Measurements from ENCODE around the gene FBXL2.
"Not testable (repeated sequence)": the region's sequence is repeated elsewhere in the genome, so short reads cannot be mapped to it uniquely, and the experiment has no call there.

Gene FBXL2

DNA sequence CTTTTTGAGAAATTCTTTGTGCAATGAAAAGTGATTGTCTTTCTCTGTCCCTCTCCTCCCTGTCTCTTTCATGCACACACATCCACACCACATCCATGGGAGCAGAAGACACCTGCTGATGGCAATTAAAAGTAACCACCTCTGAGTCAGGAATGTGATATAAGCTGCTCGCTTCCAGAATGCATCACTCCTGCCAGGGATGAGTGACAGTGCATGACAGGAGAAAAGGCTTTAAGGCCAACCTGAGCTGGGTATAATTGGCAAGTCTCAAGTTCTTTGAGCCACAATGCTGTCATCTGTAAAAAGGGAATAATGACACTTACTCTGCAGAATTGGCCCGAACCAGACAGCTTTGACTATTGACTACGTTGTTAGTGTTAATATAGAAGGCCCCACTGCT is 103.4 kb downstream of the FBXL2 start:
- FAIRE-seq: no peak
- no peak for DNase-seq (ENCODE audit: insufficient read length, low spot score)

DNA sequence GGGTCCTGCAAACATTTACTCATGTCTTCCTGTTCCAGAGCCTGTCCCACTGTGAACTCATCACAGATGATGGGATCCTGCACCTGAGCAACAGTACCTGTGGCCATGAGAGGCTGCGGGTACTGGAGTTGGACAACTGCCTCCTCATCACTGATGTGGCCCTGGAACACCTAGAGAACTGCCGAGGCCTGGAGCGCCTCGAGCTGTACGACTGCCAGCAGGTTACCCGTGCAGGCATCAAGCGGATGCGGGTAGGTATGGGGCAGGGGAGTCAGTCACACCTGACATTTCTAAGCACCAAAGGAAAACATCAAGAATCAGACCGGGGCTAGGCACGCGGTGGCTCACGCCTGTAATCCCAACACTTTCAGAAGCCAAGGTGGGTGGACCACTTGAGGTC is 106.7 kb downstream of the FBXL2 start:
- FAIRE-seq (no peak), DNase-seq (ENCODE audit: insufficient read length, low spot score) (no peak)

DNA sequence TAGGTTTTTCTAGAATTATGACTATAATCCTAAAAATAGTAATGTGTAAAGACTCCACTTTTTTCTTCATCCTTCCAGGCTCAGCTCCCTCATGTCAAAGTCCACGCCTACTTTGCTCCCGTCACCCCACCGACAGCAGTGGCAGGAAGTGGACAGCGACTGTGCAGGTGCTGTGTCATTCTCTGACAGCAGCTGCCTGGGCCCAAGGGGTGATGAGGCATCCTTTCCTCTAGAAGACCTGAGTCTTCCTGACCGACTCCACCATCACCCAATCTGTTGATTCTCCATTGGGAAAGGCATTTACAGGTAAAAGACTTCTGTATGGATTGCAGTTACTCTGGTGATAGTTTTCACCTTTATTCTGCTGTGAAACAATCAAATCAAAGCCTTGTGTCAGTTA is 108.2 kb downstream of the FBXL2 start:
- DNase-seq (ENCODE audit: insufficient read length, low spot score): no peak
- no peak for FAIRE-seq

DNA sequence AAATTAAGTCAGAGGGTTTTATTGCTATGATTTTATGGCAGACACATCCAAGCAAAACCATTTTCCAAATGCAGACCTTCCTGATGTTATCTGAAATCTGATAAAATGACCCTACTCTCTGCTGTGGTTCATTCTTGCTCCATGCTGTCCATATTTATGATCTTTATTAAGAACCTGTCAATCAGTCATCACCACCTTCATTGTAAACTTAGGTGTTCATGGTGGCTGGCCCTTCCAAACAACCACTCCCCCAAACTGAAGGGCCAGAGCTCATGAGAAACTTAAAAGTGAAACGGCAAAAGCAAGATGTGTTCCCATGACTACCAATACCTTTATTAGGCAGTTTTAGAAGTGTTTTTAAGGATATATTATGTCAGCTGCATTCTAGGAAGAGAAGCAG is 109.4 kb downstream of the FBXL2 start:
- DNase-seq (ENCODE audit: insufficient read length, low spot score): no peak
- no peak for FAIRE-seq

DNA sequence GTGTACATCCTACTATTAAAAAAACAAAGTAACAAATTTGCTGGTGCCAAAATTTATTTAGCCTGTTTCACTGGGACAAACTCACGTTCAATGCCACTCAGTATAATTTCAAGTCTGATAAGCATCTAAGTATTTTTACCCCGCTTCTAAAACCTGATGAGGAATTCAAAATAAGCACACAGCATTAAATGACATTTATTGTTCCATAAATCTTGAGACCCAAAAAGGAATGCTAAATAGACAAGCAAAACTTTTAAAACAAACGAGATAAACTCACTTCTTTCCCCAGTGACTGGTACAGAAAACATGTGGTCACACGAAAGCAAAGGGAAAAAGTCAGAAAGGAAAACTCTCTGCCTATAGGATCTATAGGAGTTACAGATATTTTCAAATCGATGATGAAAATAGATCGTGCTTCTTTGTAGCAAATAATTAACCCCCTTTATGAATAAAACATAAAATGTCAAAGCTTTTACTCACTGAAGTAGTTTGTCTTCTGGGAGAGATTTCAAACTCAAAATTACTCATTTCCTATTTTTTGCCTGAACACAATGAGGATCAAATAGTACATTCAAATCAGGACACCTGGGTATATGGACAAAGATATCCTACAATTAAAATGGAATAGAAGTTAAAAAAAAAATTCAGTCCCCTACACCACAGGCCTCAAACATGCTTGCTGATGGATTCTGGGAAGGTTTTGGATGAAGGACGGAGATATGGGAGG is 111.3 kb downstream of the FBXL2 start:
- DNase-seq (ENCODE audit: insufficient read length, low spot score) (no peak), FAIRE-seq (no peak)

DNA sequence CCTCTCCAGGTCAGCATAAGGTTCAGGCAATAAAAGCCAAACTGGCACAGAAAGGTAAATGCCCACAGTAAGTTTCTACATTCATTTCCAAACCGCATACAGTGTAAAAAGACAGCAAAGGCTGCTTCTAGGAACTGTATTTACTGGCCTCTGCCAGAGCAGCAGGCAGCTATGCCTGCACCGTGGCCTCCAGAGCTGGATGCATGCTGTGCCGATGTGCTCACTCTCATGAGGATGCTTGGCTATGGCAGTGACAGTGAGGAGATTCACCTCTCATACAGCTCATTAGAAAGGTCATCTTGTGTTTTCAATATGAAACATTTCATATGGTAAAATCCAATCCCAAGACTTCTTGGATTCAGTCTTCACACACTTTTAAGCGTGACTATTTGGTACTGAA is 112.7 kb downstream of the FBXL2 start:
- FAIRE-seq (no peak), DNase-seq (ENCODE audit: insufficient read length, low spot score) (no peak)

DNA sequence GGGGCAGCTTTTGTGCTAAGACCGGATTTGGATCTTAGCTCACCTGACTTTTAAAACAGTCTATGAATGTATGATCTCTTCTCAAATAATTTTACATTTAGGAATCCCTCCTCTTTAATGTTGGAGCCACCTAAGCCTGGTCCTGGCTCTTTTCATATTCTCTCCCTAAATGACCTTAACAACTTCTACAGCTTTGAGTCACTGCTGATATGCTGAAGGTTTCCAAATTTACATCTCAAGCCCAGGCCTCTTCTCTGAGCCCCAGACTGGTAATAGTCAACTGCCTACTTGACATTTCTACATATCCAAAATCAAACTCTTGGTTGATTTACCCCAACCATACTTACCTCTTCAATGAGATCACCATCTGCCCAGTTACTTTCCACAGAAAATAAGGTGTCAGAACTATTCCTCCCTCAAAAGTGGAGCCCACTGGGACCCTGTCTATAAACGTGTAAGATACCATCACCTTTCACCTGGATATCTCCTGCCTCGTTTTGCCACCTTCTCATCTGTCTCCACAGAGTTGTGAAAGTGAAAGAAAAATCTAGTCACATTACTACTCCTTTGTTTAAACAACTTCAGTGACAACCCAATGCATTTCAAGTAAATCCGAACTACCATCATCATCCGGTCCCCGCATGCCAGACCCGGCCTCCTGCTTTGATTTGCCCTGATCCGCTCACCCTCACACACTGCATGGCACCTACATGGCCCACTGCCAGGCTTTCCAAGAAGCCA is 114.2 kb downstream of the FBXL2 start:
- DNase-seq (ENCODE audit: insufficient read length, low spot score) (no peak), FAIRE-seq (no peak)

DNA sequence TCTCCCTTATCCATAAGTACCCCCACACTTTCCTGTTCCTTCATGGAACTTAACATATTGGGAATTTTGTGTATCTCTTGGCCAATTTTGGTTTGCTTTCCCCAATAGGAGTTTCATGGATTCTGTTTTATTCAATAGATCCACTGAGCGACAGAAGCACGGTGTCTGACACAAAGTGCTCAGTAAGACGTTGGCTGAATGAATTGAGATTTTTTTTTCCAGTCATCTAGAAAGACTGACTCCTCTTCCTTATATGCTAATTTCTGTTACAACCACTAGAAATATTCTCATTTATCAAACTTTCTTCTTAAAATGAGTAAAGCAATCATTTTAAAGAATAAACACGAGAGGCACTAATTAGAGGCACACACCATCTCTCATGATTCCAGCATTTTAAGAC is 114.9 kb downstream of the FBXL2 start:
- DNase-seq (ENCODE audit: insufficient read length, low spot score): no peak
- FAIRE-seq: no peak

DNA sequence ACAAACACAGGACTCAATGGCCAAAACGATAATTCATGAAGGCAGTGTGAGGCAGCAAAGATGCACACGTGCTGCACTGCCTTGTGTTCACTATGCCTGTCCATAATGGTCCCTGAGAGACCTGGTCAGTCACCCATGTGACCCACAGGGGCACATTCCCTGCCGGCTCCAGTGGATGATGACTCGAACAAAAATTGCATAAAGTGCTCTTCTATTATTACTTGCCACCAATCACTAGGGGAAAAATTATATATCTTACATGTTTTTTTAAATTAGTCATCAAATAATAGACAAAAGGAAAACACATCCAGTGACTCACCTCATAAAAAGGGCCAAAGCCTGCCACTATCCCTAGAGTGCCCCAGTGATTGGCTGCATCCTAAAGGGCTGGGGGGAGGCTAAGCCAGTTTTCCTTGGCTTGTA is 115.5 kb downstream of the FBXL2 start:
- no peak for DNase-seq (ENCODE audit: insufficient read length, low spot score)
- no peak for FAIRE-seq

DNA sequence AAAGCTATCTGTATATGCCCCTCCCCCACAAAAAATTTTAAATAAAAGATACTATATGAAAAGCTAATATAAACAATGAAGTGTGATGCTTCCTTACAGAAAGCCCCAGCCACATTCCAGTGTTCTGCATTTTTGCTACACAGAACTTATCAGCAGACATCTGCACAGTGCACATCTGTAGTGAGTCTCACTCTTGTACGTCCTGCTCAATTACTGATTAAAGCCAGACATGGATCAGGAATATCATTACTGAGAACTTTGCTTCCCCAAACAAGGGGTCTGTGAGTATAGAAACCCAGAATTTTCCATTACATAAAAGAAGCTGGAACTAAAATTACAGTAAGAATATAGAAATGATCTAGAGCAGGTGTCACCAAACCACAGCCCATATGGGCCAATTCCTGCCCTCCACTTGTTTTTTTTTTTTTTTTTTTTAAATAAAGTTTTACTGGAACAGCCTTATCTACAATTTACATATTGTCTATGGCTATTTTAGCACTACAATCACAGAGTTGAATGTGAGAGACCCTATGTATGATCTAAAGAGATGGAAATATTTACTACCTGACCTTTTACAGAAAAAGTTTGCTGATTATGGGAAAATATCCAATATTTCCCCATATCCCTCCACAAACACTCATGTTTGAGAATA is 117.3 kb downstream of the FBXL2 start:
- FAIRE-seq (no peak), DNase-seq (ENCODE audit: insufficient read length, low spot score) (no peak)

DNA sequence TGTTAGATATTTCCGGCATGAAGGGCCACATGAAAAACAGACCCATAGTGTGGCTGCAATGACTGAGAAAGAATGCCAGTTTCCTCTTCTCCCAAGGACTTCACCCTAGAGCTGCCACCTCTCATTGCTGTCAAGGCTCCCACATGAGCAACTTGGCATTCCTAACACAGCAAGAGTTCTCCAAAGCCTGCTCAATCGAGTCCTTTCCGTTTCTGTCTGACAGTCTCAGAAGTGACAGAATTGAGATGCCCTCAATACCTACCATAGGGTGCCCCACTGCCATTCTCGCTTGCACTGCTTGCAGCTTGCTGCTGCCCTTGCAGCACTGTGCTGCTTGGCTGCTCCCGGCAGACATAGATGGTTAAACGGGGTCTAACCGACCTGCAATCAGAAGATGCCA is 118.7 kb downstream of the FBXL2 start:
- FAIRE-seq (no peak), DNase-seq (ENCODE audit: insufficient read length, low spot score) (no peak)

DNA sequence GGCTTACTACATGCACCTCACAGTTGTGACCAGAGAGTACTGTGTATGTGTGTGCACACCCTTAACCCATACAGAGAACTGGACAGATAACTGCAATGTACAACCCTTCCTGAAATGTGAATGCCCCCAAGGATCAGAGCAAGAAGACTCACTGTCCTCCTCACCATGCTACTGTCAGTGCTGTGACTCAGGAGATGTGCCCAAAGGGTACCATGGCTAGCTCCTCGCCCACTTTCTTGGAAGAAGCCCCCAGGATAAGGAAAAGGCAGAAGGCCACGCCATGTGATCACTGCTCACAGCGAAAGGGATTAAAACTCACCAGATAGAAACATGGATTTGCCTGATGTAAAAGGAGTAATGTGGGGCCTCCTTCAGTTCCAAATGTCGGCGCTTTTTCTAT is 121.2 kb downstream of the FBXL2 start:
- DNase-seq (ENCODE audit: insufficient read length, low spot score) (no peak), FAIRE-seq (no peak)

DNA sequence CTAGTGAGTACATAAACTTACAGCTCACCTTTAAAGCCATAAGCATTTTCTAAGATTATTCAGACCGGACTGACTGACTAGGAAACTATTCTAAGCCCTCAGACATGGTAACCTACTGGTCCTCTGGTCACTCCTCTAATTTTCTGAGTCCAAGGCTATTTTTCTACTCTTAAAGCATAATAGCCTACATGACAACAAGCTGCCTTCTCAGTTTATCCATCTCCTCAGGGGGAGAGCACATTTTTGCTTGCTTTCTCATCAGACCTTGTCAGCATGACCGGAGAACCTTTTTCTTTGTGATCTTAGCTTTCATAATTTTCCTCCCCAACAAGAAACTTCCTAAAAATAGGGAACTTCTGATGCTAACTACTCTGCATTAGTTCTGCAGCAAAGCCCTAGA is 124.5 kb downstream of the FBXL2 start:
- DNase-seq (ENCODE audit: insufficient read length, low spot score) (no peak), FAIRE-seq (no peak)

DNA sequence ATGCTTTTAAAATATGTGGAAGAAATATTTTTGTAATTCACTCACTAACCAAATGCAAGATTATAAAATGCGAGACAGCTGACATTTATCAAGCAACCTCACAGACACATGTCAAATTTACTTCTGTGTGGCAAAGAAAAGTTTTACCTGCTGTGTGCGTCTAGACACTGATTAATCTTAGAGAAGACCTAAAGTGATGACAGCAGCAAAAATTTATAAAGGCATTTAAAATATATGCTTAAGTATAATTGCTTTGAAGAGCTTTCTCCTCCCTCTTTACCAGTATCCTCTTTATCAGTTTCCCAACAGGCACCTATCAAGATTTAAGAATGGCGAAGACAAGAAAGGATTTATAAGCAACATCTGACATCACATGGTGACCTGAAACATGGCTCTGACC is 125.7 kb downstream of the FBXL2 start:
- DNase-seq (ENCODE audit: insufficient read length, low spot score) (no peak), FAIRE-seq (no peak)

DNA sequence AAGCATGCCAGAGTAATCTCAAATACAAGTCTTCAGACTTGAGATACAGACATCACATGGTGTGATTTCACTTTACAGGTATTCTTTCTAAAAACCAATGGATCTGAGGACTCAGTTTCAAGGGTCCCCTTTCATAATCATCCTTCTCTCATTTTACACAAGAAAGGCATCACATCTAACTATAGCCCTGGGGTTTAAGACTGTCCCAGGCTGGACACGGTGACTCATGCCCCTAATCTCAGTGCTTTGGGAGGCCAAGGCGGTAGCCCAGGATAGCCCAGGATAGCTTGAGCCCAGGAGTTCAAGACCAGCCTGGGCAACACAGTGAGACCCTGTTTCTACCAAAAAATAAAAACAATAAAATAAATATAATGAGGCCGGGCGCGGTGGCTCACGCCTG is 126.5 kb downstream of the FBXL2 start:
- DNase-seq (ENCODE audit: insufficient read length, low spot score) (no peak), FAIRE-seq (no peak)

DNA sequence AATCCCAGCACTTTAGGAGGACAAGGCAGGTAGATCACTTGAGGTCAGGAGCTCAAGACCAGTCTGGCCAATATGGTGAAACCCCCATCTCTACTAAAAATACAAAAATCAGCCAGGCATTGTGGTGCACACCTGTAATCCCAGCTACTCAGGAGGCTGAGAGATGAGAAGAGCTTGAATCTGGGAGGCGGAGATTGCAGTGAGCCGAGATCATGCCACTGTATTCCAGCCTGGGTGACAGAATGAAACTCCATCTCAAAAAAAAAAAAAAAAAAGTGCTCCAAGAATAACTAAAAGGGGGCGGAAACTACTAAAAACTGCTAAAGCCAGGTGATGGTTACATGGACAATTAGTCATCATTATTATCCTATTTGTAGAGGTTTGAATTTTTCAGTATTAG is 133.6 kb downstream of the FBXL2 start:
- FAIRE-seq: not testable (repeated sequence)

DNA sequence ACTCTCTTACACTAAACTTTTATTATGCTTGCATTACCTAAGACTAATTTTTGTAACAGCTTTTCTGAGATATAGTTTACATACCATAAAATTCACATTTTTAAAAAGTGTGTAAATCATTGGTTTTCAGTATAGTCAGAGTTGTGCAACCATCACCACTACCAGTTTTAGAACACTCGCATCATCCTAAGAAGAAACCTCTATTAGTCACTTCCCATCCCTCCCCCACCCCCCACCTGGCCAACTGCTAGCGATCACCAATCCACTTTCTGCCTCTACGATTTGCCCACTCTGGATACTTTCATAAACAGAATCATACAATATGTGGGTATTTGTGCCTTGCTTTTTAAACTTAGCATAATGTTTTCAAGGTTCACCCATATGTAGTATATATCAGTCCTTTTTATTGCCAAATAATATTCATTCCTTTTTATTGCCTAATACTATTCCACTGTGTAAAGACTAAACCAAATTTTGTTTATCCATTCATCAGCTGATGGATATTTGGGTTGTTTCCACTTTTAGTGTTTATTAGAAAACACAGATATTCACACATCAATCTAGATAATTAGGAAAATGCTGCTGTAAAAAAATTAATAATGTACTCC is 139.9 kb downstream of the FBXL2 start:
- FAIRE-seq: no peak
- no peak for DNase-seq (ENCODE audit: insufficient read length, low spot score)

More for the DNA sequence above, 133.6 kb downstream of the FBXL2 start:
- DNase-seq (ENCODE audit: insufficient read length, low spot score): not testable (repeated sequence)

DNA sequence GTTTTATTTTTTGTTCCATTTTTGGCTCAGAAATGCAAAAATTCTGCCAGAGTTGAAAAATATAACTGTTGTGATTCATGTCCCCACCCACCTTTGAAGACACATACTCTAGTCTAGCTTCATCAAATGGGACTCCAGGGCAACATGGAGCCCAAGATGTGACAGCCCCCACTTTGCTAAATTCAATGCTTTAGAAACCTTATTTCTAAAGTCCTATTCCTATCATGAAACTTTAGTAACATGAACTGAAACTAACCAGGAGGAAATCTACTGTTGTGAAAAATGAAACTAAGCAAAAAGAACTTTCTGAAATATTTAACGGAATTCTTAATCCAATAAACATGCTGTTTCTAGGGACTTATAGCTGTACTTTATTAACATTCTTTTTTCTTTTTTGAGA is 142.7 kb downstream of the FBXL2 start:
- peak; percentile 18 for FAIRE-seq
- DNase-seq (ENCODE audit: insufficient read length, low spot score): no peak

DNA sequence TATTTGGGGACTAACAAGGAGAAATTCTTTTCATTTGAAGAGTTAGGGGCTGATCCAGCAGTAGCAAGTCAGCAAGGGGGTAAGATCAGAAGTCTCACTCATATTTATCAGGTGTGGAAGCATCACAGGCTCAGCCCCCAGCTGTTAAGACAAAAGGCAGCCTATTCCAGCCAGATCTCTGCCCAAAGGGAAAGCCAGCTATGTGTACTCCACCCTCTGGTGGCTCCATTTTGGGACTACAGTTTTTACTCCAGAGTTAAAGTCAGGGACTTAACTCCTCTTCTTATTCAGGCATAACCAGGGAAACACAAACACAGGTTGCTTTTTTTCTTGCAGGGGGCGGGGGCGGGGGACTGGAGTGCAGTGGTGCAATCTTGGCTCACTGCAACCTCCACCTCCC is 143.7 kb downstream of the FBXL2 start:
- DNase-seq (ENCODE audit: insufficient read length, low spot score): no peak
- peak; percentile 11 for FAIRE-seq

DNA sequence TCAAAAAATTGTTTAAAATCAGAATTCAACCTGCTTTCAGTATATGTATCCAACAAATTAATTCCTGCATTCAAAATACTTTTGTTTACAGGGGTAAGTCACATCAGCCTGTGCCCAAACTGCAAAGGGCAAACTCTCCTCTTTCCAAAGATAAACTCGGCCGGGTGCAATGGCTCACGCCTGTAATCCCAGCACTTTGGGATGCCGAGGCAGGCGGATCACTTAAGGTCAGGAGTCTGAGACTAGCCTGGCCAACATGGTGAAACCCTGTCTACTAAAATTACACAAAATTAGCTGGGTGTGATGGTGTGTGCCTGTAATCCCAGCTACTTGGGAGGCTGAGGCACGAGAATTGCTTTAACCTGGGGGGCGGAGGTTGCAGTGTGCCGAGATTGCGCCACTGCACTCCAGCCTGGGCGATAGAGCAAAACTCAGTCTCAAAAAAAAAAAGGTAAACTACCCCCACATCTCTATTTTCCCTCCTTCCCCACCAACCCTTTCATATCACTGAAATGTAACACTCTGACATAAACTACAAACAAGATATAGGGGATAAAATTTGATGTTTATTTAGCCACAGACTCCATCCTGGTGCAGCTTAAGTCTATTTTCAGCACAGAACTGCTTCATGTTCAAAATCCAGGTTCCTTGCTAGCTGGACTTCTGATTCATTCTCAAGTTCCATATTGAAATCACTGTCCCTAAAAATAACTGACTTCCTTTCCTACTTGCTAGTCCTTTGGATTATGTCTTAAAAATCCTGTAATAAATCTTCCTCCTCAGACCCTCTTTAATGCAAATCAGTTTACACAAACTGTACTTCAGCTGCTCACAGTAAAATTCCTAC is 147.6 kb downstream of the FBXL2 start:
- DNase-seq (ENCODE audit: insufficient read length, low spot score) (no peak), FAIRE-seq (no peak)

DNA sequence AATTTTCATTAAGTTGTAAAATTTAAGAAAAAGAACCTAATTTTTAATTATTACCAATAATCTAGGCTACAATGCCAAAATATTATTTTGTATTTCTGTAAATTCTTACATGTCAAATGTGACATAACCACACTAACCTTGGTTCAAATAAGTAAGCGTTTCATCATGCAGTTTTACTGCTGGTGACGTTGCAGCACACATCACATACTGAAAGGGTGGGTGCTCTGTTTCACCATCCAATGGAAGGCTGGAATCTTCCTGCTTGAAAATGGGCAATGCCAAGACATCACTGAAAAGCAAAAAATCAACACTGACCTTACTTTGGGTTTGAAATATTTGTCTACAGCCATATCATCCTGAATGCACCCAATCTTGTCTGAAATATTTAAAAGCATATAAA is 148.2 kb downstream of the FBXL2 start:
- no peak for DNase-seq (ENCODE audit: insufficient read length, low spot score)
- FAIRE-seq: no peak
